ENCODE measurements around the gene GRP. TPM values are rescaled to one million over a fixed set of nuclear protein-coding genes. Genes with fewer than 3 reads are reported as not detected.

The GRP gene
- total and polyA plus RNA-seq, 10 of the 15 experiments (the other 5 are each of a cell fraction or from before 2014, with no cell fraction given) = not detected

GRCh38 chr18:59180150-59180845, 39.7 kb upstream of the GRP start (continued):
- no peak for TF ChIP-seq SKIL (IDR thresholded peaks at IDR 0.05; ENCODE audit: low read depth, poor library complexity, severe bottlenecking)
- TF ChIP-seq, protein P1, sequence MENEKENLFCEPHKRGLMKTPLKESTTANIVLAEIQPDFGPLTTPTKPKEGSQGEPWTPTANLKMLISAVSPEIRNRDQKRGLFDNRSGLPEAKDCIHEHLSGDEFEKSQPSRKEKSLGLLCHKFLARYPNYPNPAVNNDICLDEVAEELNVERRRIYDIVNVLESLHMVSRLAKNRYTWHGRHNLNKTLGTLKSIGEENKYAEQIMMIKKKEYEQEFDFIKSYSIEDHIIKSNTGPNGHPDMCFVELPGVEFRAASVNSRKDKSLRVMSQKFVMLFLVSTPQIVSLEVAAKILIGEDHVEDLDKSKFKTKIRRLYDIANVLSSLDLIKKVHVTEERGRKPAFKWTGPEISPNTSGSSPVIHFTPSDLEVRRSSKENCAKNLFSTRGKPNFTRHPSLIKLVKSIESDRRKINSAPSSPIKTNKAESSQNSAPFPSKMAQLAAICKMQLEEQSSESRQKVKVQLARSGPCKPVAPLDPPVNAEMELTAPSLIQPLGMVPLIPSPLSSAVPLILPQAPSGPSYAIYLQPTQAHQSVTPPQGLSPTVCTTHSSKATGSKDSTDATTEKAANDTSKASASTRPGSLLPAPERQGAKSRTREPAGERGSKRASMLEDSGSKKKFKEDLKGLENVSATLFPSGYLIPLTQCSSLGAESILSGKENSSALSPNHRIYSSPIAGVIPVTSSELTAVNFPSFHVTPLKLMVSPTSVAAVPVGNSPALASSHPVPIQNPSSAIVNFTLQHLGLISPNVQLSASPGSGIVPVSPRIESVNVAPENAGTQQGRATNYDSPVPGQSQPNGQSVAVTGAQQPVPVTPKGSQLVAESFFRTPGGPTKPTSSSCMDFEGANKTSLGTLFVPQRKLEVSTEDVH (IDR thresholded peaks at IDR 0.05; ENCODE audit: low read depth, partially characterized antibody) = no peak
- no peak for TF ChIP-seq BMI1 (IDR thresholded peaks at IDR 0.05; ENCODE audit: borderline replicate concordance)
- TF ChIP-seq JUND (IDR thresholded peaks at IDR 0.05; ENCODE audit: low read depth, low read length) = no peak
- TF ChIP-seq, protein P2, sequence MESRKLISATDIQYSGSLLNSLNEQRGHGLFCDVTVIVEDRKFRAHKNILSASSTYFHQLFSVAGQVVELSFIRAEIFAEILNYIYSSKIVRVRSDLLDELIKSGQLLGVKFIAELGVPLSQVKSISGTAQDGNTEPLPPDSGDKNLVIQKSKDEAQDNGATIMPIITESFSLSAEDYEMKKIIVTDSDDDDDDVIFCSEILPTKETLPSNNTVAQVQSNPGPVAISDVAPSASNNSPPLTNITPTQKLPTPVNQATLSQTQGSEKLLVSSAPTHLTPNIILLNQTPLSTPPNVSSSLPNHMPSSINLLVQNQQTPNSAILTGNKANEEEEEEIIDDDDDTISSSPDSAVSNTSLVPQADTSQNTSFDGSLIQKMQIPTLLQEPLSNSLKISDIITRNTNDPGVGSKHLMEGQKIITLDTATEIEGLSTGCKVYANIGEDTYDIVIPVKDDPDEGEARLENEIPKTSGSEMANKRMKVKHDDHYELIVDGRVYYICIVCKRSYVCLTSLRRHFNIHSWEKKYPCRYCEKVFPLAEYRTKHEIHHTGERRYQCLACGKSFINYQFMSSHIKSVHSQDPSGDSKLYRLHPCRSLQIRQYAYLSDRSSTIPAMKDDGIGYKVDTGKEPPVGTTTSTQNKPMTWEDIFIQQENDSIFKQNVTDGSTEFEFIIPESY (IDR thresholded peaks at IDR 0.05) = no peak
- no peak for TF ChIP-seq EZH2 (IDR thresholded peaks at IDR 0.05; ENCODE audit: borderline replicate concordance, control insufficient read depth, low read depth, low read length)
- TF ChIP-seq FOS (IDR thresholded peaks at IDR 0.05; ENCODE audit: borderline replicate concordance, extremely low read depth, insufficient read length) = no peak
- no peak for TF ChIP-seq HDAC2 (IDR thresholded peaks at IDR 0.05)
- TF ChIP-seq MXI1 (IDR thresholded peaks at IDR 0.05; ENCODE audit: low read depth, low read length) = no peak
- no peak for TF ChIP-seq SREBF1 (IDR thresholded peaks at IDR 0.05; ENCODE audit: low read length)
- no peak for TF ChIP-seq FOXK2 (IDR thresholded peaks at IDR 0.05)
